ENCODE data around the gene DPP7. TPM values are rescaled to one million over a fixed set of nuclear protein-coding genes. Genes with fewer than 3 reads are reported as not detected.

Gene DPP7
- total RNA-seq, 4 donors from 2014 or later = 71.4 to 139 (median 96.5) TPM

DNA sequence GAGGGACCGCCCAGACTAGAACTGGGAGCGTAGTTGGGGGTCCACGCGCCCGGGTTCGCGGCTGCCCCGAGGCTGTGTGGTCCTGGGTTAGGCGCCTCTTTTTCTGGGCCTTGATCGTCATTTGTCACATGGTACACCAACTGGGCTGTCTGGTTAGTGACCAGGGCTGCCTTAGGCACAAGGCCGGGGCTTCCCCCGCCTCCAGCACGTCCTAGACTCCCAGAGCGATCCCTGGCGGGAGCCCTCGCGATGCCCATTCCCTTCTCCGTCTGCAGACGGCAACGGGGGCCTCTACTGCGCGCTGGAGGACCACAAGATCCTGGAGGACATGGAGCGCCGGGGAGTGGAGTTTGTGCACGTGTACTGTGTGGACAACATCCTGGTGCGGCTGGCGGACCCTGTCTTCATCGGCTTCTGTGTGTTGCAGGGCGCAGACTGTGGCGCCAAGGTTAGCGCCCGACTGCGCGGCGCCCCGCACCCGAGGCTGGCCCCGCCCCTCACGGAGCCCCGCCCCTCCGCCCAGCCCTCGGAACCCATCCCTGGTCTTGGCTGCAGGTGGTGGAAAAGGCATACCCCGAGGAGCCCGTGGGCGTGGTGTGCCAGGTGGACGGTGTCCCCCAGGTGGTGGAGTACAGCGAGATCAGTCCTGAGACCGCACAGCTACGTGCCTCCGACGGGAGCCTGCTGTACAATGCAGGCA, 35.7 kb downstream of the DPP7 start:
- Histone ChIP-seq H3K4me1 (peaks cover 45% of the 10 kb centered on the region), H3K4me3 (peak overlapping the region; percentile 77), H3K36me3 (peaks cover 34% of the 10 kb centered on the region), H3K9me3 (no peaks in the 10 kb centered on the region), H3K27ac (no peak overlapping the region), H3K27me3 (no peaks in the 10 kb centered on the region)
- WGBS = 60% methylated on average over 40 of the region's 51 CpGs
- TF ChIP-seq EP300 (IDR thresholded peaks at IDR 0.05) (no peak), POLR2A (IDR thresholded peaks at IDR 0.05) (no peak), POLR2AphosphoS5 (IDR thresholded peaks at IDR 0.05) (no peak)
- TF ChIP-seq, protein P1, sequence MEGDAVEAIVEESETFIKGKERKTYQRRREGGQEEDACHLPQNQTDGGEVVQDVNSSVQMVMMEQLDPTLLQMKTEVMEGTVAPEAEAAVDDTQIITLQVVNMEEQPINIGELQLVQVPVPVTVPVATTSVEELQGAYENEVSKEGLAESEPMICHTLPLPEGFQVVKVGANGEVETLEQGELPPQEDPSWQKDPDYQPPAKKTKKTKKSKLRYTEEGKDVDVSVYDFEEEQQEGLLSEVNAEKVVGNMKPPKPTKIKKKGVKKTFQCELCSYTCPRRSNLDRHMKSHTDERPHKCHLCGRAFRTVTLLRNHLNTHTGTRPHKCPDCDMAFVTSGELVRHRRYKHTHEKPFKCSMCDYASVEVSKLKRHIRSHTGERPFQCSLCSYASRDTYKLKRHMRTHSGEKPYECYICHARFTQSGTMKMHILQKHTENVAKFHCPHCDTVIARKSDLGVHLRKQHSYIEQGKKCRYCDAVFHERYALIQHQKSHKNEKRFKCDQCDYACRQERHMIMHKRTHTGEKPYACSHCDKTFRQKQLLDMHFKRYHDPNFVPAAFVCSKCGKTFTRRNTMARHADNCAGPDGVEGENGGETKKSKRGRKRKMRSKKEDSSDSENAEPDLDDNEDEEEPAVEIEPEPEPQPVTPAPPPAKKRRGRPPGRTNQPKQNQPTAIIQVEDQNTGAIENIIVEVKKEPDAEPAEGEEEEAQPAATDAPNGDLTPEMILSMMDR (IDR thresholded peaks at IDR 0.05) = no peak
- DNase-seq (ENCODE audit: low spot score in 2 of 2) = peak in 1 of 2 donors; percentile 80

DNA sequence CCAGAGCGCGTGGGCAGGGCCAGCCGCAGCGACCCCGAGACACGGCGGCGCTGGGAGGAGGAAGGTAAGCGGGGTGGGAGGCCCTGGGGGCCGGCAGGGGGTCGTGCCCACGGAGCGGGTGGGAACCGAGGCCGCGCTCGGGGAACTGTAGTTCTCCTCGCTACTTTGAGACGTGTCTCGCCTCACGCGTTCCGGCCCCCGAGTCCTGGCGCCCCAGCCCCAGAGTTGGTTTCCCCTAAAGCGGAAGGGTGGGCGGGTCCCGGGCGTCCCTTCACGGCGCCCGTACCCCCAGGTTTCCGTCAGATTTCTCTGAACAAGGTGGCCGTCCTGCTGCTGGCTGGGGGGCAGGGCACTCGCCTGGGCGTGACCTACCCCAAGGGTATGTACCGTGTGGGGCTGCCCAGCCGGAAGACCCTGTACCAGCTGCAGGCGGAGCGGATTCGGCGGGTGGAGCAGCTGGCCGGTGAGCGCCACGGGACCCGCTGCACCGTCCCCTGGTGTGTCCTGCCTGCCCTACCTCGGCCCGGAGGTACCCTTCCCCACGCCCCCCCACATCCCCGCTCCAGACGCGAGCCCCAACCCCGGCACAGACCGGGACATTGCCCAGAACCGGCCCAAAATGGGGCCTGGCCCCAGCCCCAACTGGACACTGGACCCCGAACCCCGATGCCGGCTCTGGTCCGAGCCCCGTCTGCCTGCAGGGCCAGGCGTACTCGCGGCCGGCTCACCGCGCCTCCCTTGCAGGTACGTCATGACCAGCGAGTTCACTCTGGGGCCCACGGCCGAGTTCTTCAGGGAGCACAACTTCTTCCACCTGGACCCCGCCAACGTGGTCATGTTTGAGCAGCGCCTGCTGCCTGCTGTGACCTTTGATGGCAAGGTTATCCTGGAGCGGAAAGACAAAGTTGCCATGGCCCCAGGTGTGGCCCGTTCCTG, 36.5 kb downstream of the DPP7 start:
- H3K27me3 ChIP-seq = no peaks in the 10 kb centered on the region
- TF ChIP-seq EP300 (IDR thresholded peaks at IDR 0.05) (no peak), POLR2A (IDR thresholded peaks at IDR 0.05) (no peak), POLR2AphosphoS5 (IDR thresholded peaks at IDR 0.05) (no peak)
- TF ChIP-seq, protein P1 (IDR thresholded peaks at IDR 0.05) = no peak
- H3K36me3 ChIP-seq = peaks cover 33% of the 10 kb centered on the region
- H3K4me3 ChIP-seq = peak overlapping the region; percentile 77
- peak in 1 of 2 donors; percentile 81 for DNase-seq (ENCODE audit: low spot score in 2 of 2)
- WGBS = 7% methylated on average over 9 of the region's 76 CpGs
- no peaks in the 10 kb centered on the region for H3K9me3 ChIP-seq
- peak overlapping the region; percentile 68 for H3K27ac ChIP-seq
- H3K4me1 ChIP-seq = peaks cover 37% of the 10 kb centered on the region

DNA sequence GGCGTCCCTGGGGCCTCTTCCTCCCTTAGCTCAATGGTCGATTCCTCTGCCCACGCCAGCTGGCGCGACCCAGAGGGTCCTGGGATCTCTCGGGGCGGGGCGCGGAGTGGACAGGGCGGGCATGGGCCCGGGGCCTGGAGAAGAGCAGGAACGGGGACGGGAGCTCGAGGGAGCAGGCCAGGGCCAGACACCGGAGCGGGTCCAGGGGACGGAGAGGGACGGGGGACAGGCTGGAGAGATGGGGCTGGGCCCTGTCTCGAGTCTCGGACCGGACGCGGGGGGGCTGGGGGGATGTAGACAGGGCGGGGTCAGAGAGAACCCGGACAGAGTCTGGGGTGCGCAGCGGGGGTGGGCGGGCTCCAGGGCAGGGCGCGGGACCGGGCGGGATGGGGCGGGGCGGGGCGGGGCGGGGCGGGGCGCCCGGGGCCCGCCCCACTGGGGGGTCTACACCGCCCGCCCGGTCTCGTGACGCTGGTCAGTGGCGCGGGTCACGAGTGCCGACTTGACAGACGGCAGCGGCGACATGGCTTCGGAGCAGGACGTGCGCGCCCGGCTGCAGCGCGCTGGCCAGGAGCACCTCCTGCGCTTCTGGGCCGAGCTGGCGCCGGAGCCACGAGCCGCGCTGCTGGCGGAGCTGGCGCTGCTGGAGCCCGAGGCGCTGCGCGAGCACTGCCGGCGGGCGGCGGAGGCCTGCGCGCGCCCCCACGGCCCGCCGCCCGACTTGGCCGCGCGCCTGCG, 37.4 kb downstream of the DPP7 start, which contains the start of gene UAP1L1:
TSS of gene UAP1L1 (plus strand) at position 508 of the 738 bp plus-strand sequence. CDS start at position 524, 16 bp downstream.
- TF ChIP-seq POLR2A (IDR thresholded peaks at IDR 0.05) = no peak
- no peak for TF ChIP-seq POLR2AphosphoS5 (IDR thresholded peaks at IDR 0.05)
- no peak for TF ChIP-seq EP300 (IDR thresholded peaks at IDR 0.05)
- TF ChIP-seq, protein P1 (IDR thresholded peaks at IDR 0.05) = no peak
- peak within 1 kb of the TSS; percentile 68 for H3K27ac ChIP-seq
- peaks cover 31% of the 10 kb centered on the region for H3K4me1 ChIP-seq
- H3K36me3 ChIP-seq = peaks cover 24% of the 10 kb centered on the region
- no peaks in the 10 kb centered on the region for H3K27me3 ChIP-seq
- H3K4me3 ChIP-seq = peak within 1 kb of the TSS; percentile 77
- DNase-seq (ENCODE audit: low spot score in 2 of 2) = peak; percentile 88 to 90
- 7% methylated on average over 9 of the region's 87 CpGs for WGBS
- H3K9me3 ChIP-seq = no peaks in the 10 kb centered on the region

DNA sequence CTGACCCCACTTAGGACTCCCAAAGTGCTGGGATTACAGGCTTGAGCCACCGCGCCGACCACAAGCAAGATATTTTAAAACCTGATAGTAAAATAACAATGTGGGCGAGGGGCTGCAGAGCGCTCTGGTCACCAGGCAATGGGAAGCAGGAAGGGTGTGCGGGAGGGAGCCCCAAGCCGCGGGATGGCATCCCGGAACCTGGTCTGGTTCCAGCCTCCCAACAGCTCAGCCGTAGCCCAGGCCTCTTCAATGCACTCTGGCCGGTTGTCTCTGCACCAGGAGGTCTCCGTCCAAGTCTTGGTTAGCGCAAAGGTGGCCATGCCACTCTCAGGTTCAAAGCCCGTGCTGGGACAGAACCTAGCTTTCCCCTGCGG, 37.9 kb downstream of the DPP7 start:
- Histone ChIP-seq H3K27ac (peak overlapping the region; percentile 68), H3K27me3 (no peaks in the 10 kb centered on the region), H3K4me1 (peaks cover 31% of the 10 kb centered on the region), H3K9me3 (no peaks in the 10 kb centered on the region), H3K4me3 (peak overlapping the region; percentile 77), H3K36me3 (peaks cover 19% of the 10 kb centered on the region)
- no peak for DNase-seq (ENCODE audit: low spot score in 2 of 2)
- TF ChIP-seq EP300 (IDR thresholded peaks at IDR 0.05) = no peak
- no peak for TF ChIP-seq POLR2A (IDR thresholded peaks at IDR 0.05)
- TF ChIP-seq POLR2AphosphoS5 (IDR thresholded peaks at IDR 0.05) = no peak
- TF ChIP-seq, protein P1 (IDR thresholded peaks at IDR 0.05) = no peak
- 94% methylated on average over 9 of the region's 15 CpGs for WGBS

All from suprapubic skin (tissue), 4 donors.